GM12878 (cell line): ENCODE results near the gene RNF44. TPM values are rescaled to one million over a fixed set of nuclear protein-coding genes. Genes with fewer than 3 reads are reported as not detected.

Source experiments
- ATAC-seq: fragments of 200-7000 bp; cut with Tn5 transposase; 3 replicates; pipeline ENCODE4 v1.9.1; 2020; ENCODE audit warnings: mild to moderate bottlenecking, moderate library complexity
- BruUV-seq: library from RNA; stranded (reverse); fragments of 400-500 nt; replicated peaks from 2 replicates; lab custom pipeline; 2021; lab: Mats Ljungman, UMichigan
- CTCF ChIA-PET: fragments of 300-600 bp; sonication (Branson Sonifier 250); formaldehyde crosslinking; extraction: SDS; loops from one replicate; lab custom pipeline; 2021; ENCODE audit warnings: inconsistent platforms; lab: Yijun Ruan, JAX
- POLR2A ChIA-PET: fragments of 350-600 bp; formaldehyde crosslinking; extraction: SDS; loops from one replicate; lab custom pipeline; 2021; ENCODE audit warnings: inconsistent platforms; lab: Charles Lee
- RAD21 ChIA-PET: fragments of 300-600 bp; sonication (Branson Sonifier 250); formaldehyde crosslinking; loops from one replicate; lab custom pipeline; 2023; ENCODE audit warnings: antibody characterized with exemption; ENCODE audit not compliant: unreplicated experiment; lab: Charles Lee
- SMC1A ChIA-PET: fragments of 300-600 bp; sonication (Branson Sonifier 250); formaldehyde crosslinking; loops from one replicate; lab custom pipeline; 2023; ENCODE audit not compliant: unreplicated experiment, uncharacterized antibody; lab: Charles Lee
- DNase-seq: peaks from one replicate; pipeline ENCODE4 v3.0.0-alpha.2; 2011; ENCODE audit warnings: low read depth, low spot score
- FAIRE-seq: peaks from 3 replicates; lab custom pipeline; 2011; peaks lifted over from hg19 to GRCh38; lab: Jason Lieb, UNC
- H2AFZ ChIP-seq: 2 replicates; pipeline ENCODE4 v1.6.0; 2011; ENCODE audit warnings: low read depth, low read length, control low read depth; ENCODE audit not compliant: control insufficient read depth
- H3K27ac ChIP-seq: 2 replicates; pipeline ENCODE4 v1.5.1; 2011; ENCODE audit warnings: control low read depth; ENCODE audit not compliant: control insufficient read depth, insufficient read depth
- H3K27me3 ChIP-seq, 2 experiments: replicated peaks in 1 of 2; 2 replicates each; pipeline versions ENCODE4 v1.6.0 to v1.6.1; 2011; ENCODE audit warnings: low read length in 1 of 2; ENCODE audit not compliant: control insufficient read depth in 2 of 2, insufficient read depth in 2 of 2
- H3K36me3 ChIP-seq, 2 experiments: 2 replicates each; pipeline ENCODE4 v1.5.1; 2011; ENCODE audit warnings: low read length in 1 of 2; ENCODE audit not compliant: control insufficient read depth in 2 of 2, insufficient read depth in 2 of 2
- H3K4me1 ChIP-seq: 2 replicates; pipeline ENCODE4 v1.6.1; 2011; ENCODE audit warnings: mild to moderate bottlenecking, low read length, moderate library complexity, mixed read lengths; ENCODE audit not compliant: control insufficient read depth, insufficient read depth
- H3K4me2 ChIP-seq: 2 replicates; pipeline ENCODE4 v1.6.0; 2011; ENCODE audit warnings: control low read depth; ENCODE audit not compliant: control insufficient read depth, insufficient read depth
- H3K4me3 ChIP-seq: fragments of 200-600 bp; sonication (generic); 2 replicates; pipeline ENCODE4 v1.5.1; 2016
- H3K79me2 ChIP-seq: 2 replicates; pipeline ENCODE4 v1.6.0; 2011; ENCODE audit warnings: low read length; ENCODE audit not compliant: control insufficient read depth, insufficient read depth
- H3K9ac ChIP-seq: 2 replicates; pipeline ENCODE4 v1.8.0; 2011; ENCODE audit warnings: low read length, control low read depth, mixed read lengths; ENCODE audit not compliant: control insufficient read depth, insufficient read depth
- H3K9me3 ChIP-seq: replicated peaks from 3 replicates; pipeline ENCODE4 v1.5.1; 2011; ENCODE audit warnings: mild to moderate bottlenecking, low read length; ENCODE audit not compliant: control insufficient read depth, insufficient read depth
- H4K20me1 ChIP-seq: 2 replicates; pipeline ENCODE4 v1.6.0; 2011; ENCODE audit not compliant: control insufficient read depth, insufficient read depth
- FOXK2 ChIP-seq: fragments of 450-650 bp; IDR thresholded peaks from 2 replicates; pipeline ENCODE4 v1.6.1; 2017; ENCODE audit warnings: mild to moderate bottlenecking, moderate library complexity
- NBN ChIP-seq: fragments of 450-650 bp; IDR thresholded peaks from 2 replicates; pipeline ENCODE4 v1.6.1; 2016
- RAD21 ChIP-seq: IDR thresholded peaks from 2 replicates; pipeline ENCODE4 v1.6.1; 2011; ENCODE audit warnings: mild to moderate bottlenecking, low read depth, low read length, moderate library complexity; ENCODE audit not compliant: insufficient read depth
- STAT3 ChIP-seq: IDR thresholded peaks from 2 replicates; pipeline ENCODE4 v1.6.1; 2011; ENCODE audit warnings: low read depth, low read length, improper control_type of control experiment
- TAF1 ChIP-seq: IDR thresholded peaks from 2 replicates; pipeline ENCODE4 v1.6.1; 2011; ENCODE audit warnings: mild to moderate bottlenecking, low read depth, low read length, borderline replicate concordance
- WGBS: methylation state at CpG from one replicate; pipeline ENCODE4 v1.1.6; 2016; ENCODE audit warnings: low lambda C conversion rate; ENCODE audit not compliant: insufficient replicate concordance, insufficient coverage; ENCODE audit errors: missing lambda C conversion rate; 5-methylcytosine and 5-hydroxymethylcytosine counted together
- in situ Hi-C: fragments of 300-500 bp; cut with MboI; formaldehyde crosslinking; loops from 9 replicates; pipeline ENCODE4 v1.14.3; 2018; ENCODE audit warnings: mixed read lengths
- intact Hi-C: fragments of 100-400 bp; cut with micrococcal nuclease; formaldehyde crosslinking; loops from one replicate; pipeline ENCODE4 v1.14.2; 2022; ENCODE audit not compliant: unreplicated experiment
- polyA plus RNA-seq, 11 experiments: library from polyadenylated mRNA; depleted of rRNA in 4 of 11; unstranded in 6 of 11; stranded (reverse) in 5 of 11; fragments of >200 nt; fragmentation: Nextera tagmentation in 4 of 11; fragmentation: Illumina TruSeq in 1 of 11; extraction: Ambion mirVana in 4 of 11; extraction: Trizol in 1 of 11; gene quantifications; 1 replicate in 1 of 11; 2 replicates in 10 of 11; pipeline versions ENCODE4 v1.2.1 to v1.2.3, GENCODE V29; 2011 to 2016; ENCODE audit warnings: inconsistent platforms in 2 of 11, missing spikeins in 2 of 11, low read depth in 1 of 11
- total RNA-seq, 4 experiments: library from RNA; depleted of rRNA in 3 of 4; stranded (reverse); fragments of >200 nt in 3 of 4; fragmentation: Illumina TruSeq in 1 of 4; extraction: Trizol in 1 of 4; gene quantifications; 2 replicates each; pipeline versions ENCODE4 v1.2.1 to v1.2.3, GENCODE V29; 2013 to 2021
- TF ChIP-seq, protein P1 (sequence below): IDR thresholded peaks from 2 replicates; pipeline ENCODE4 v1.6.1; 2012; ENCODE audit warnings: low read length, inconsistent platforms

The RNF44 gene
- total and polyA plus RNA-seq, 10 of the 15 experiments (the other 5 are each of a cell fraction or from before 2014, with no cell fraction given), result 1.7 to 51.9 (median 7.9) TPM

- Histone ChIP-seq H3K4me2 (no peak overlapping the region), H3K4me3 (no peak overlapping the region), H3K27ac (no peak overlapping the region), H3K79me2 (peaks cover 29% of the 10 kb centered on the region), H3K4me1 (peaks cover 26% of the 10 kb centered on the region), H3K36me3 (no peaks in the 10 kb centered on the region), H3K9me3 (no peaks in the 10 kb centered on the region), H4K20me1 (no peaks in the 10 kb centered on the region), H3K9ac (no peak overlapping the region), H3K27me3 (no peaks in the 10 kb centered on the region), H2AFZ (no peak overlapping the region)
- RAD21 ChIA-PET, result no interaction called here
- in situ Hi-C loops (no loop called here), intact Hi-C loops (loop anchor here (5.0 to 10.0 kb wide), 3 partner anchors 92 to 1576 kb away; partner anchors contain the start of genes FAF2, HIGD2A, N4BP3 and NOP16)
- POLR2A ChIA-PET, result interaction anchor here (0.6 to 3.0 kb wide), 2 partner anchors 91 to 887 kb away, joined by 4 to 12 read pairs; partner anchors contain the start of genes FAF2 and GRK6
- BruUV-seq, result no TSS peak
- no peak for FAIRE-seq
- ATAC-seq, result no peak
- DNase-seq, result no peak
- TF ChIP-seq FOXK2 (no peak), STAT3 (no peak), RAD21 (no peak), NBN (no peak), TAF1 (no peak)
- TF ChIP-seq, protein P1, sequence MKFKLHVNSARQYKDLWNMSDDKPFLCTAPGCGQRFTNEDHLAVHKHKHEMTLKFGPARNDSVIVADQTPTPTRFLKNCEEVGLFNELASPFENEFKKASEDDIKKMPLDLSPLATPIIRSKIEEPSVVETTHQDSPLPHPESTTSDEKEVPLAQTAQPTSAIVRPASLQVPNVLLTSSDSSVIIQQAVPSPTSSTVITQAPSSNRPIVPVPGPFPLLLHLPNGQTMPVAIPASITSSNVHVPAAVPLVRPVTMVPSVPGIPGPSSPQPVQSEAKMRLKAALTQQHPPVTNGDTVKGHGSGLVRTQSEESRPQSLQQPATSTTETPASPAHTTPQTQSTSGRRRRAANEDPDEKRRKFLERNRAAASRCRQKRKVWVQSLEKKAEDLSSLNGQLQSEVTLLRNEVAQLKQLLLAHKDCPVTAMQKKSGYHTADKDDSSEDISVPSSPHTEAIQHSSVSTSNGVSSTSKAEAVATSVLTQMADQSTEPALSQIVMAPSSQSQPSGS, result no peak
- SMC1A ChIA-PET, result interaction anchor here (1.1 to 2.6 kb wide), 4 partner anchors 89 to 809 kb away, joined by 3 to 8 read pairs (median 4); partner anchors contain the start of gene FAF2
- CTCF ChIA-PET, result interaction anchor here (0.5 to 2.6 kb wide), 3 partner anchors 87 to 412 kb away, joined by 3 to 22 read pairs (median 3); partner anchors contain the start of gene FAF2
- 90% methylated on average over 5 of the region's 5 CpGs for WGBS
These were observed 1.8 kb upstream of the RNF44 start for GRCh38 chr5:176538989-176539384.
